Measurements from ENCODE around the gene SCYGR8.

The SCYGR8 gene

GRCh38 chr2:227745594-227745993, at the start of gene SCYGR8:
TSS of gene SCYGR8 (plus strand) at chr2:227745894. CDS start at chr2:227745894, 0 bp downstream.
- TF ChIP-seq TAF1 (IDR thresholded peaks at IDR 0.05; ENCODE audit: low read depth) (no peak), FOXM1 (IDR thresholded peaks at IDR 0.05; ENCODE audit: borderline replicate concordance, low read depth) (no peak), RAD21 (IDR thresholded peaks at IDR 0.05; ENCODE audit: low read depth) (no peak), YY1 (IDR thresholded peaks at IDR 0.05; ENCODE audit: low read depth) (no peak), EP300 (IDR thresholded peaks at IDR 0.05; ENCODE audit: borderline replicate concordance) (no peak), TCF12 (IDR thresholded peaks at IDR 0.05; ENCODE audit: low read depth) (no peak), MAX (IDR thresholded peaks at IDR 0.05) (no peak), USF1 (IDR thresholded peaks at IDR 0.05) (no peak), ZBTB7A (IDR thresholded peaks at IDR 0.05; ENCODE audit: low read depth) (no peak)

DNA sequence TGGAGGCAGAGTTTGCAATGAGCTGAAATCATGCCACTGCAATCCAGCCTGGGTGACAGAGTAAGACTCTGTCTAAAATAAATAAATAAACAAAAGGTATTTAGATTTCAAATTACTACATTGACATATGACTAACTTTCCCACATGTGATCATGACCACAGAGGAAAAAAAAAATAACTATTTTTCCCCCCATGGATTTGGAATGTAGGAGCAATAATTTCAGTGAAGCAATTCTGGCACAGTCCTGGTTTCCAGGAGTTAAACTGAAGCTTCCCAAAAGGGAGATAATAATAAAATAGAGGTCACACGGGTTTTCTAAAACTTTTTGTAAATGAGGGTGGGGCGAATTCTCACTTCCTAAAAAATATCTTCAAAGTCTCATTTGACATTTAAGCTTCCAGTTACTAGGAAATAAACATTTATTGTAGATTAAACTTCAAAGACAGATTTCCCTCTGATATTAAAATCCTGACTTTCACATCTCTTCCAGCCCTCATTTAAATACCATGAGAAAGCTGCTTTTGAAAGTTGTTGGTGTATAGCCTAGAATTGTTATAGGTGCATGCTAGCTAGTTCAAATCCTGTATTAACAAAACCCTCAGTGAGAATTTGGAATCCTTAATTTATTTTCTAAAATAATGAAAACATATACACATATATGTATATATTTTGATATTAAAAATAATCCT, 48.6 kb upstream of the SCYGR8 start:
- TF ChIP-seq NFIC (IDR thresholded peaks at IDR 0.05) (no peak), ZBTB7A (IDR thresholded peaks at IDR 0.05; ENCODE audit: low read depth) (no peak), TCF12 (IDR thresholded peaks at IDR 0.05; ENCODE audit: low read depth) (no peak), USF1 (IDR thresholded peaks at IDR 0.05) (no peak), RAD21 (IDR thresholded peaks at IDR 0.05; ENCODE audit: low read depth) (no peak), EGR1 (IDR thresholded peaks at IDR 0.05) (no peak), TAF1 (IDR thresholded peaks at IDR 0.05; ENCODE audit: low read depth) (no peak), MAX (IDR thresholded peaks at IDR 0.05) (no peak), YY1 (IDR thresholded peaks at IDR 0.05; ENCODE audit: low read depth) (no peak), EP300 (IDR thresholded peaks at IDR 0.05; ENCODE audit: borderline replicate concordance) (no peak), FOXM1 (IDR thresholded peaks at IDR 0.05; ENCODE audit: borderline replicate concordance, low read depth) (no peak), REST (IDR thresholded peaks at IDR 0.05; ENCODE audit: low read depth) (no peak), CEBPB (IDR thresholded peaks at IDR 0.05) (no peak), CREB1 (IDR thresholded peaks at IDR 0.05; ENCODE audit: low read depth) (no peak), TEAD4 (IDR thresholded peaks at IDR 0.05) (no peak)

DNA sequence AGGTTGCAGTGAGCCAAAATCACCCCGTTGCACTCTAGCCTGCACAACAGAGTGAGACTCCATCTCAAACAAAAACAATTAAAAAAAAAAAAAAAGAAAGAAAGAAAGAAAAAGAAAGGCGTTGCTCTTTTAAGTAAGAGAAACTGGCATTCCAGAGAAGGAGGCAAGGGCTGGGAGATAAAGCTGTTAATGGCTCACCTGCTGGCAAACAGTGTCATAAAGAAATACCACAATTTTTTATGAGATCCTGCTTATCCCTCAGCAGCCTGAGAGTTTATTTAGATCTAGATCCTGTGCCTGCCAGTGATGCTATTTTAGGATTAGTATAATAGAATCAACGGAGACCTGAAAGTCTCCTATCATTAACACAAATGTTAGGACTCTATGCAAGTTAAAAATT, 44.1 kb upstream of the SCYGR8 start:
- TF ChIP-seq REST (IDR thresholded peaks at IDR 0.05; ENCODE audit: low read depth), result no peak
- TF ChIP-seq FOXM1 (IDR thresholded peaks at IDR 0.05; ENCODE audit: borderline replicate concordance, low read depth), result no peak
- no peak for TF ChIP-seq EP300 (IDR thresholded peaks at IDR 0.05; ENCODE audit: borderline replicate concordance)
- no peak for TF ChIP-seq TEAD4 (IDR thresholded peaks at IDR 0.05)
- no peak for TF ChIP-seq RAD21 (IDR thresholded peaks at IDR 0.05; ENCODE audit: low read depth)
- no peak for TF ChIP-seq TCF12 (IDR thresholded peaks at IDR 0.05; ENCODE audit: low read depth)
- TF ChIP-seq CEBPB (IDR thresholded peaks at IDR 0.05), result no peak
- no peak for TF ChIP-seq YY1 (IDR thresholded peaks at IDR 0.05; ENCODE audit: low read depth)
- TF ChIP-seq EGR1 (IDR thresholded peaks at IDR 0.05), result no peak

- TF ChIP-seq TEAD4 (IDR thresholded peaks at IDR 0.05) (peak; percentile 84), EGR1 (IDR thresholded peaks at IDR 0.05) (no peak), NFIC (IDR thresholded peaks at IDR 0.05) (peak; percentile 29; the same call in 1 of the 2 replicates)
Measured at GRCh38 chr2:227703280-227703732, 42.4 kb upstream of the SCYGR8 start.

- no peak for TF ChIP-seq EP300 (IDR thresholded peaks at IDR 0.05; ENCODE audit: borderline replicate concordance)
- no peak for TF ChIP-seq NFIC (IDR thresholded peaks at IDR 0.05)
- no peak for TF ChIP-seq EGR1 (IDR thresholded peaks at IDR 0.05)
- TF ChIP-seq MAX (IDR thresholded peaks at IDR 0.05), result no peak
- TF ChIP-seq CREB1 (IDR thresholded peaks at IDR 0.05; ENCODE audit: low read depth), result no peak
- no peak for TF ChIP-seq ZBTB7A (IDR thresholded peaks at IDR 0.05; ENCODE audit: low read depth)
- TF ChIP-seq FOXM1 (IDR thresholded peaks at IDR 0.05; ENCODE audit: borderline replicate concordance, low read depth), result no peak
- TF ChIP-seq RAD21 (IDR thresholded peaks at IDR 0.05; ENCODE audit: low read depth), result no peak
- TF ChIP-seq YY1 (IDR thresholded peaks at IDR 0.05; ENCODE audit: low read depth), result no peak
- no peak for TF ChIP-seq REST (IDR thresholded peaks at IDR 0.05; ENCODE audit: low read depth)
- no peak for TF ChIP-seq TAF1 (IDR thresholded peaks at IDR 0.05; ENCODE audit: low read depth)
- TF ChIP-seq TCF12 (IDR thresholded peaks at IDR 0.05; ENCODE audit: low read depth), result no peak
- TF ChIP-seq CEBPB (IDR thresholded peaks at IDR 0.05), result no peak
- TF ChIP-seq TEAD4 (IDR thresholded peaks at IDR 0.05), result no peak
- TF ChIP-seq USF1 (IDR thresholded peaks at IDR 0.05), result no peak
Measured at GRCh38 chr2:227703961-227704360, 41.7 kb upstream of the SCYGR8 start.

Data from Ishikawa (cell line).